HG02623 (cell line): Measurements from ENCODE around the gene KCNMB1.

Experiments
- ATAC-seq: cut with Tn5 transposase; IDR thresholded peaks from one replicate; pipeline ENCODE4 v1.9.1; 2021; ENCODE audit warnings: moderate library complexity; ENCODE audit not compliant: unreplicated experiment

Gene KCNMB1

GRCh38 chr5:170416526-170416925, 27.4 kb upstream of the KCNMB1 start:
- no peak for ATAC-seq

DNA sequence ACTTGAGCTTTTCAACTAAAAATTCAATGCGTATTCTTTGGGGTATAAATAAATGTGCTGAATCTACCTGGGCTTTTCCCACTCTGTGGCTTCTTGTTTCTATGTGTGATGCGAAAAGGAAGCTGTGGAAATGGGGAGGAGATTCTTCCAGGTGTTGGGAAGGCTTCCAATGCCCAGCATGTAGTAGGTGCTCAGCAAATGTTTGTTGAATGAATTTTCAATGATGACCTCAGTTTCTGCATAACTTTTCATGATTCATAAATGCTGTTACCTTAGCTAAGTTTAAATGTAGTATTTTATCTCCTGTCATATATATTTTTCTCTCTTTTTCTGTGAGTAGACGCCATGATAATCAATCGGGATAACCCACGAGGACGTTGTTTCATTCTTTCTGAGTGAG, 25.6 kb upstream of the KCNMB1 start:
- ATAC-seq, result no peak

DNA sequence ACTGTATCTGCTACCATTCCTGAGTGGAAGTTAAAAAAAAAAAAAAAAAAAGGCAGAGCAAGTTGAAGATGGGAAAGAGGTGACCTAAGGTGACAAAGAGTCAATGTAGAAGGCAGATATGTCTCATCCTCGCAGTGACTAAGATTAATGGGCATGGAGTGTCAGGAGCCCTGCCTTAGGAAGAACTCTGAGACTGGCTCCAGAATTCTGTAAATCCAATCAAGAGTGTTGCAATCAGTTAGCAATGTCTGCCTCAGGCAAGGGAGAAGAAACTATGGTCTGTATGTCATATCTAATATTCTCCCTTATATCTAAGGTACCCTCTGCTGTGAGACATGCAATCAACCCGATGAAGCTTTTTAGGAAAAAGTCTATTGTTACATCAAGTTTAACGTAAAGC, 24.7 kb upstream of the KCNMB1 start:
- ATAC-seq, result no peak

DNA sequence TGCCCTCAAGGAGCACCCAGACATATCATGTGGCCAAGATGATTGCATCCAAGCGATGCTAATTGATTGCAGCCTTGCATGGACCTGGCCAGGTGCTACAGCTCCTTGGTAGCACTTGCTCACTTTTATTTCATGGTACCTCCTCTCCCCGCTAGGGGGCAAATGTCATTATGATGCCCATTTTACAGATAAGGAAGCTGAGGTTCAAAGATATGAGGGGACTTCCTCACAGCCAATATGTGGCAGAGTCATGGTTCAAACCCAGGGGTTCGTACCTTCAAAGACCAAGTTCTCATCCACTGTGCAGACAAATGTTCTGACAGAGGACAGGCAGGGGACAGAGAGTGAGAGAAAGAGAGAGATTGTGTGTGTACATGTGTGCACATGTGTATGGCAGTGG, 21.9 kb upstream of the KCNMB1 start:
- no peak for ATAC-seq

GRCh38 chr5:170410401-170410800, 21.2 kb upstream of the KCNMB1 start:
- ATAC-seq, result no peak

DNA sequence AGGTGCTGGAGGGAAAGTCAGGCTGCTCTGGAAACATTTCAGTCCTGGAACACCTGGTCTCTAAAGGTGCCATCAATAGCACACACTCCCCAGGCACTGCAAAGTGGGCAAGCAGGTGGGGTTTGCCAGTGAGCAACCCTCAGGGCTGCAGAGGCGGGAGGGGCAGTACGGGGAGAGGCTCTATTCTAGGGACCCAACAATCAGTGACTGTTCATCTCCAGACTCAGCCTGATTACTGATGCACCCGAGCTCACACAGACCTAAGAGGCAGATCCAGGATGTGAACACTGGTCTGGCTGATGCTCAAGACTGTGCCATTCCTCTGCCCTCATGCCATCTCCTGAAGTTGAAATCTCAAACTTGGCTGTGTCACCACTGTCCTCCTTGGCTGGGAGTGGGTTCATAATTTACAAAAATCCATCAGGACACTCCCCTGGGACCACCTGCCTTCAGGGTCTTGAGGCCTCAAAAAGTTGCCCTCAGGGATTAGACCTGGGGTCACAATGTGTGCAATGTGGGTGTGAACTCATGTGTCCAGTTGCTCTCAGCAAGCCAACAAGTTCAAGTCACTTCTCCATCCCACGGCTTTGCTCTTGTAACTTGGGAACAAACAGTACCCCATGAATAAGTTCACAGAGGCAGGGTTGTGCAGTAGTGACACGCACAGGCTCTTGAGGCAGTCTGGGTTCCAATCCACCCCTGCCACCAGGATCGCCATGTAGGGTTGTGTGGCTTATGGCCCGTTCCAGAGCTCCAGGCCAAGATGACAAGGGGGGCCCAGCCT, 19.9 kb upstream of the KCNMB1 start:
- ATAC-seq, result no peak

DNA sequence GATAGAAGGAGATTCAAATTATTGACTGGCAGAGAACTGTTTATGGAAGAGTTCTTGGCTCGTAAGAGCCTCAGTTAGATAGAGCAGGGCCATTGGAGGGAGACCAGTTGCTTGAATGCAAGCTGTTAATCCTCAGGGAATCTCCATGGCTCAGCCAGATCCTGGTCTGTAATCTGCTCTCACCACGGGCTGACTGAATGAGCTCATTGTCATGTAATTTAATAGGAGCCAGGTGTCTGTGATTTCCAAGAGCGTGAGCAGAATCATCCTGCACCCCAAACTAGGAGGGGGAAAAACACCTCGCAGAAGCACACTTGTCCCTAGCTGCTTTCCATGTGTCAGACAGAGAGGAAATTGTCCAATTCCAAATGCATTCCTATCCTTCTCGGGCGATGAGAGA, 19.1 kb upstream of the KCNMB1 start:
- no peak for ATAC-seq

DNA sequence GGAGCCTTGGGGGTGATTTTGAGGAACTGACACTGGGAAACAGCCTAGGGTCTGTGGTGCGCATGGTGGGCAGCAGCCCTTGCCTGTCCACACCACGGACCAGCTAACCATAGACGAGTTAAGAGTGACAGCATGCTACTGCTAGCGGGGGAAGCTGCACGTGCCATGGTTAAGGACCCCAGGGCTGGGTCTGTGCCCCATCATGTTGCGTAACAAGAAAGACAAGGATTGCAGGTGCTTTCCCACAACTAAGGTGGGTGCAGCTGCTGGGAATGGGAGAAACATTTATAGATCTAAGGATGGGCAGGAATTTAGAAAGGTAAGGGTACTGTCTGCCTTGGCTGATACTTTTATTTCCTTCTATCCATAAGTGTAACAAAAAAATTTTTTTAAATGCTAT, 17.9 kb upstream of the KCNMB1 start:
- ATAC-seq, result no peak

- ATAC-seq, result no peak
These were observed 16.6 kb upstream of the KCNMB1 start for GRCh38 chr5:170405817-170406216.

DNA sequence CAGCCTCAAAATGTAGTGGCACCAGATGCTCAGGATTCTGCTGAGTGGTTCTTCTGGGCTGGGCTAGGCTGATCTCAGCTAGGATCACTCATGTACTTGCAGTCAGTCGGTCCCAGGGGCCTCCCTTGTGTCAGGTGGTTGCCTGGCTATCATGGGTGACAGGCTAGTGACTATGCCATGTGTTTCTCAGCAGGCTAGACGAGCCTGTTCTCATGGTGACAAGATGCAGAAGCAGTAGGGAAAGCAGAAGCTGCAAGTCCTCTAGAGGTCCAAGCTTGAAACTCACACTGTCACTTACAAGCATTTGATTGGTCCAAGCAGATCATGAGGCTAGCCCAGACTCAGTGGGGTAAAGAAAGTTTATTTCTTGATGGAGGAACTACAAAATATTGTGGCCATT, 15.2 kb upstream of the KCNMB1 start:
- no peak for ATAC-seq

DNA sequence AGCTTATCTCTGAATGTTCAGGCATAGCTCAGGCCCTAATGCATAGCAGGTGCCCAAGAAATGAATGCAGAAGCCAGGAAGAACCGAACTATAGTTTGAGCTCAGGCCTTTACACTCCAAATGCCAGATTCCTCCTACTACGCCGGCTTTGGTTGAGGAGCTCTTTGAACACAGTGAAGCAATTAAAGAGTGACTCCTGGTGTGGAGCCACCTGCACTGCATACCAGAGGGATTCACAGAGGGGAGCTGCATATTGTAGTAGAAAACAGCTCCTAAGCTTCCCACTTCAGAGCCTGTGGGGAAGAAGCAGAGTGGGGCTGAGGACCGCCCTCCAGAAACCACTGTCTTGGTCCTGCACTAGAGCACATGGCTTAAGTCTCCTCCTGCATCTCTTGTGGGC, 14.5 kb upstream of the KCNMB1 start:
- no peak for ATAC-seq

DNA sequence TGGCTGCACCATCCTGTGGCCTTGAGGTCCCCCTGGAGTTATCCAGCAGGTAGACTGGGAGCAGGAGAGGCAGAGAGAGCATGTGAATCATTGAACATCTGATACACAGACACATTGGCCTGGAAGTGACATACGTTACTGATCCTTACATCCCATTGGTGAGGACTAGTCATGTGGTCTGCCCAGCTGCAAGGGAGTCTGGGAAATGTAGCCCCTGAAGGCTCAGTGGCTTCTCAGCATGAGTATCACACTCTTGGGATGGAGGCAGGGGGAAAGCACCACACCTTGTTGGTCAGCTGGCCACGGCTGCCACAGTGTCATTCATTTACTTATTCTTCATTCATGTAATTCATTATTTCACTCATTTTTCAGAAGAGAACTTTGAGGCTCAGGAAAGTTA, 13.3 kb upstream of the KCNMB1 start:
- no peak for ATAC-seq

GRCh38 chr5:170397059-170397458, 7.9 kb upstream of the KCNMB1 start:
- no peak for ATAC-seq

DNA sequence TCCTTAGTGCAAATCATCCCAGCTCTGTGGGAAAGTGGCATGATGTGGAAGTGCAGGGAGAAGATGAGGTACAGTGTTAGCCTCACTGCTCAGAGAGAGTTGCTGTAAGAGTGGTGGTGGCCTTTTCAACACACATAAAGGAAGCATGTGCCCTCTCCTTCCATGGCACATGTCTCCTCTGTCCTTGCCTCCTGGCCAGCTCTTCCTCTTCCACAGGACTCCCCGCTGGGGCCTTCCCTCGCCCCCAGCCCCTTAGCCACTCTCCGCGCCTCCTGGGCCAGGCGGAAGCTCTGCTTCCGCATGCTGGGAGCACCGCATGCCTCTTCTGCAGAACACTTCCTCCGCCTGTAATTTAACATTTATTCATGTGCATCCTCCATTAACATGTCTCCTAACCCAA, 4.8 kb upstream of the KCNMB1 start:
- no peak for ATAC-seq

- no peak for ATAC-seq
These were observed 4.1 kb upstream of the KCNMB1 start for GRCh38 chr5:170393235-170393634.

- ATAC-seq, result no peak
These were observed 1.3 kb upstream of the KCNMB1 start for GRCh38 chr5:170390472-170390871.

GRCh38 chr5:170389550-170389892, 354 bp upstream of the KCNMB1 start:
- ATAC-seq, result no peak

DNA sequence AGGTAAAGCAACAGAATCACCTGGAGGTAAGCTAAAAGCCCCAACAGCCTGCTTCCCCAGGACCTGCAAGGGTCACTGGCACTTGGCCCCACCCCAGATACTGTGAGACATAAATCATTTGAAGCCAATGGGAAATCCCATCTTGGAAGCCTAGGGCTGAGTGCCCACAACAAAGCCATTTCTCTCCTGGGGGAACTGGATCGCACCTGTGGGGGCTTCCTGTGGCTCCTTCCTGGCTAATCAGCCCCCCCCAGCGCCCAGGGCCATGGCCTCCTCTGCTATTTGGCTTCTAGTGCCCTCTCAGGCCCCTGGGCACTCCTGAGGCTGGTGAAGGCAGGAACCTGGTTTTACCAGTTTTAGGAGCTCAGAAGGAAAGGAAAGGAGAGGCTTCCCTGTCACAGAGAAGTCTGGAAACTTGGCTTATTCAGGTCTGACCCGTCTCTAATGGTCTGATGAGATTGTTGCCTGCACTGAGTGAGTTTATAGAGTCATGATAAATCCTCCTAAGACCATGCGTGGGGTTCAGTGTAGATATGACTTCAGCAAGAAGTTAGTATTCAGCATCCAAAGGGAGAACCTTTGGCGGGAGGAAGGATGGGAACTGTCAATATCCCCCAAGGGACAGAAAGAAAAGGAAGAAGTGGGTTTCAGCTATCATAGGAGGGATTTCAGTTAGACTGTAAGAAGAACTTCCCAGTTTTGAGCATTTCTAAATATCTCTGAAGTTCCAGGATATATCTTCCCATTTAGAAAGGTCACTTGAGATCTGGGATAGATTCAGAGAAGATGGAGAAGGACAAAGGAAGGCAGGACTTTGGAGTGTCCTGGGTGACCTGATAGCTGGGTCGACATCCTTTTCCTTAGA, 1.2 kb downstream of the KCNMB1 start:
- no peak for ATAC-seq

DNA sequence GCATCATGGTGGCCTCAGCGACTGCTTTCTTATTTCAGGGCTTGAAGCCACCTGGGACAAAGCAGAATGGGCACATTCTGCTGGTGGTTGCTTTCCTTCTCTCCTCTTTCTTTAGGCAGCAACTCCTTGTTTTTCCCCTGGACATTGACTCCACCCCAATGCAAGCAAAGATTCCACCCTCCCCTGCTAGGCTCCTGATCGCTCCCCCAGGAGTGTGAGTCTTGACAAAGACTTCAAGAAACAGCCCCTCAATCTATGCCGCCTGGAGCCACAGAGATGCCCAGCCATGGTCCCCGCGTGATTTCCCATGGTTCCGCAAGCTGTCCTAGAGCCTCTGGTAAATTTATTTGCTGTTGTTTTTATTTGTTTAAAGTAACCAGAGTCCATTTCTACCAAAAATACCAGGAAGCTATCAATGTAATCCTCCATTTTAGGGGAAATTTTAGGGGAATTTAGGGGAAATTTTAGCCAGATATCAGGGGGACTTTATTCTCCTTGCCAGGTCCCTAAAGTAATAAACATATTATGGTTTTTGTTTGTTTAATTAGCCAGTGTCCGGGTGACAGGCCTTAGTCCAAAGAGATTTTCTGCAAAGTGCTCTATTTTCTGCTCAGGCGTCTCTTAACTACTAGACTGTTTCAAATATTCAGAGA, 2.3 kb downstream of the KCNMB1 start:
- no peak for ATAC-seq

DNA sequence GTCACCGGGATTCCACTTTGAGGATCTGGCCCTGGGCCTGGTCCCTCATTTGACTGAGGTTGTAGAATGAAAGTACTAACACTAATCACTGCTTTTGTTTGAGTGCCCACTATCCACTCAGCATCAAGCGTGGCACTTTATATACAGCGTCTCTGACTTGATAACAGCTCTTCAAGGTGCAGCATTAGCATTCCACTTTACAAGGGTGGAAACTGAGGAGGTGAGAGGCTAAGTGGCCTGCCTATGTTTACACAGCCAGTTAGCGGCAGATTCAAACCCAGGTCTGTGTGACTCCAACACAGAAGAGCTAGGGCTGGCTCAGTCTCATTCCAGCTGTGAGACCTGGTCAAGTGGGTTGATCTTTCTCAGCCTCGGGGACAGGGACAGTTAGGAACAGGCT, 5.9 kb downstream of the KCNMB1 start:
- no peak for ATAC-seq

- ATAC-seq, result no peak
These were observed 6.4 kb downstream of the KCNMB1 start for GRCh38 chr5:170382790-170383189.

GRCh38 chr5:170380361-170380951, 8.7 kb downstream of the KCNMB1 start:
- ATAC-seq, result no peak
